Esophagus muscularis mucosa (tissue), 4 donors: ENCODE results near the gene MBTD1.

Experiments used
- EP300 ChIP-seq: sonication (generic); formaldehyde crosslinking; IDR thresholded peaks from one replicate; pipeline ENCODE4 v1.6.1; 2017; ENCODE audit warnings: antibody characterized with exemption
- POLR2A ChIP-seq: fragments of 450-650 bp; IDR thresholded peaks from one replicate; pipeline ENCODE4 v1.6.1; 2017; ENCODE audit warnings: antibody characterized with exemption, moderate library complexity, mild to moderate bottlenecking, low read depth
- POLR2AphosphoS5 ChIP-seq, 2 donors: sonication (generic); formaldehyde crosslinking; IDR thresholded peaks; one replicate each; pipeline ENCODE4 v1.6.1; 2017; ENCODE audit warnings: antibody characterized with exemption in 2 of 2
- TF ChIP-seq, protein P1 (sequence below), 3 experiments: fragments of 200-600 bp in 2 of 3; fragments of 450-650 bp in 1 of 3; sonication (generic) in 2 of 3; IDR thresholded peaks; one replicate each; pipeline ENCODE4 v1.5.1; 2017 to 2019; ENCODE audit warnings: antibody characterized with exemption in 3 of 3, mild to moderate bottlenecking in 2 of 3, moderate library complexity in 1 of 3

DNA sequence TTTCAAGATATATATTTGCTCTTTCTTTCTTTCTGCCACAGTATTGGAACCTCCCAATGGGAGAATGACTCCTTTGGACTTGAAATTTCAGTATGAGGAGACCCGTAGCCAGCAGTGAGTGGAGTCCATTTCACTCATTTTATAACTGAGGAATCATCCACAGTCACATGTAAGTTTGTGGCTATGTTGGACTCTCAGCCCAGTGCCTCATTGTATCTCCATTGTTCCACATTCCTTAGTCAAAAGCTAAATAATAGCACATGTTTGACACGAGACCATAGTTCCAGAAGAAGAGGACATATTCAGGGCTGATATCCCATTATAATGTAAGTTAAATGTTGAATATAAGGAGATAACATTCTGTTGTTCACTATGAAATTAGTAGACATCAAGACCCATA is 126.5 kb downstream of the MBTD1 start:
- no peak for TF ChIP-seq EP300
- no peak for TF ChIP-seq POLR2A
- TF ChIP-seq POLR2AphosphoS5 (IDR thresholded peaks at IDR 0.05): no peak
- TF ChIP-seq, protein P1, sequence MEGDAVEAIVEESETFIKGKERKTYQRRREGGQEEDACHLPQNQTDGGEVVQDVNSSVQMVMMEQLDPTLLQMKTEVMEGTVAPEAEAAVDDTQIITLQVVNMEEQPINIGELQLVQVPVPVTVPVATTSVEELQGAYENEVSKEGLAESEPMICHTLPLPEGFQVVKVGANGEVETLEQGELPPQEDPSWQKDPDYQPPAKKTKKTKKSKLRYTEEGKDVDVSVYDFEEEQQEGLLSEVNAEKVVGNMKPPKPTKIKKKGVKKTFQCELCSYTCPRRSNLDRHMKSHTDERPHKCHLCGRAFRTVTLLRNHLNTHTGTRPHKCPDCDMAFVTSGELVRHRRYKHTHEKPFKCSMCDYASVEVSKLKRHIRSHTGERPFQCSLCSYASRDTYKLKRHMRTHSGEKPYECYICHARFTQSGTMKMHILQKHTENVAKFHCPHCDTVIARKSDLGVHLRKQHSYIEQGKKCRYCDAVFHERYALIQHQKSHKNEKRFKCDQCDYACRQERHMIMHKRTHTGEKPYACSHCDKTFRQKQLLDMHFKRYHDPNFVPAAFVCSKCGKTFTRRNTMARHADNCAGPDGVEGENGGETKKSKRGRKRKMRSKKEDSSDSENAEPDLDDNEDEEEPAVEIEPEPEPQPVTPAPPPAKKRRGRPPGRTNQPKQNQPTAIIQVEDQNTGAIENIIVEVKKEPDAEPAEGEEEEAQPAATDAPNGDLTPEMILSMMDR (IDR thresholded peaks at IDR 0.05): no peak
